ENCODE measurements around the gene CDH12. TPM values are rescaled to one million over a fixed set of nuclear protein-coding genes. Genes with fewer than 3 reads are reported as not detected.

CDH12 gene
- total and polyA plus RNA-seq, 4 donors, result 0.02 to 3.7 (median 0.31) TPM; not detected in 1

GRCh38 chr5:22577006-22577405, 276.1 kb downstream of the CDH12 start:
- WGBS, 2 donors, result 83 to 85% methylated on average over 5 of the region's 5 CpGs
- no peaks in the 10 kb centered on the region for H3K27me3 ChIP-seq (ENCODE audit: control insufficient read depth in 3 of 3, insufficient read depth in 3 of 3, low read length in 2 of 3)
- TF ChIP-seq CTCF (IDR thresholded peaks at IDR 0.05; ENCODE audit: control extremely low read depth, extremely low read depth), result no peak

GRCh38 chr5:22572941-22573340, 280.2 kb downstream of the CDH12 start:
- H3K36me3 ChIP-seq (ENCODE audit: control insufficient read depth in 4 of 4, insufficient read depth in 4 of 4, low read length in 4 of 4), result no peaks in the 10 kb centered on the region
- no peak overlapping the region for H3K27ac ChIP-seq (ENCODE audit: low read depth in 1 of 2, low read length in 1 of 2)
- DNase-seq (no peak), ATAC-seq (ENCODE audit: insufficient read depth, low FRiP score) (no peak)
- no peaks in the 10 kb centered on the region for H3K27me3 ChIP-seq (ENCODE audit: control insufficient read depth in 3 of 3, insufficient read depth in 3 of 3, low read length in 2 of 3)
- no peaks in the 10 kb centered on the region for H3K4me1 ChIP-seq (ENCODE audit: control insufficient read depth in 5 of 5, insufficient read depth in 5 of 5, low read length in 5 of 5)
- no peaks in the 10 kb centered on the region for H3K9me3 ChIP-seq (ENCODE audit: control insufficient read depth in 4 of 4, insufficient read depth in 3 of 4, low read length in 3 of 4)
- no peak for TF ChIP-seq CTCF (IDR thresholded peaks at IDR 0.05; ENCODE audit: control extremely low read depth, extremely low read depth)
- H3K4me3 ChIP-seq, result no peak overlapping the region
- no peak overlapping the region for H3K9ac ChIP-seq (ENCODE audit: insufficient read depth in 1 of 2, low read length in 2 of 2)

More at GRCh38 chr5:22577006-22577405, 276.1 kb downstream of the CDH12 start:
- no peak overlapping the region for H3K4me3 ChIP-seq
- H3K9me3 ChIP-seq (ENCODE audit: control insufficient read depth in 4 of 4, insufficient read depth in 3 of 4, low read length in 3 of 4), result no peaks in the 10 kb centered on the region
- no peak overlapping the region for H3K27ac ChIP-seq (ENCODE audit: low read depth in 1 of 2, low read length in 1 of 2)
- no peaks in the 10 kb centered on the region for H3K36me3 ChIP-seq (ENCODE audit: control insufficient read depth in 4 of 4, insufficient read depth in 4 of 4, low read length in 4 of 4)
- DNase-seq, result no peak
- no peak overlapping the region for H3K9ac ChIP-seq (ENCODE audit: insufficient read depth in 1 of 2, low read length in 2 of 2)
- no peak for ATAC-seq (ENCODE audit: insufficient read depth, low FRiP score)
- H3K4me1 ChIP-seq (ENCODE audit: control insufficient read depth in 5 of 5, insufficient read depth in 5 of 5, low read length in 5 of 5), result peaks cover 0 to 3% (median 0%) of the 10 kb centered on the region in 5 donors

GRCh38 chr5:22567983-22568382, 285.2 kb downstream of the CDH12 start:
- Histone ChIP-seq H3K4me3 (no peak overlapping the region), H3K27me3 (ENCODE audit: control insufficient read depth in 3 of 3, insufficient read depth in 3 of 3, low read length in 2 of 3) (no peaks in the 10 kb centered on the region), H3K9ac (ENCODE audit: insufficient read depth in 1 of 2, low read length in 2 of 2) (no peak overlapping the region), H3K4me1 (ENCODE audit: control insufficient read depth in 5 of 5, insufficient read depth in 5 of 5, low read length in 5 of 5) (no peaks in the 10 kb centered on the region), H3K27ac (ENCODE audit: low read depth in 1 of 2, low read length in 1 of 2) (no peak overlapping the region), H3K9me3 (ENCODE audit: control insufficient read depth in 4 of 4, insufficient read depth in 3 of 4, low read length in 3 of 4) (no peaks in the 10 kb centered on the region), H3K36me3 (ENCODE audit: control insufficient read depth in 4 of 4, insufficient read depth in 4 of 4, low read length in 4 of 4) (no peaks in the 10 kb centered on the region)
- DNase-seq, result no peak
- no peak for TF ChIP-seq CTCF (IDR thresholded peaks at IDR 0.05; ENCODE audit: control extremely low read depth, extremely low read depth)
- ATAC-seq (ENCODE audit: insufficient read depth, low FRiP score), result no peak

- no peak for ATAC-seq (ENCODE audit: insufficient read depth, low FRiP score)
- H3K36me3 ChIP-seq (ENCODE audit: control insufficient read depth in 4 of 4, insufficient read depth in 4 of 4, low read length in 4 of 4), result no peaks in the 10 kb centered on the region
- 44 to 74% methylated on average over 3 of the region's 3 CpGs for WGBS, 2 donors
- H3K27ac ChIP-seq (ENCODE audit: low read depth in 1 of 2, low read length in 1 of 2), result no peak overlapping the region
- no peaks in the 10 kb centered on the region for H3K27me3 ChIP-seq (ENCODE audit: control insufficient read depth in 3 of 3, insufficient read depth in 3 of 3, low read length in 2 of 3)
- no peak for DNase-seq
- no peak for TF ChIP-seq CTCF (IDR thresholded peaks at IDR 0.05; ENCODE audit: control extremely low read depth, extremely low read depth)
- no peak overlapping the region for H3K4me3 ChIP-seq
- H3K9me3 ChIP-seq (ENCODE audit: control insufficient read depth in 4 of 4, insufficient read depth in 3 of 4, low read length in 3 of 4), result no peaks in the 10 kb centered on the region
- no peaks in the 10 kb centered on the region for H3K4me1 ChIP-seq (ENCODE audit: control insufficient read depth in 5 of 5, insufficient read depth in 5 of 5, low read length in 5 of 5)
- no peak overlapping the region for H3K9ac ChIP-seq (ENCODE audit: insufficient read depth in 1 of 2, low read length in 2 of 2)
Measured at GRCh38 chr5:22560147-22560546, 293.0 kb downstream of the CDH12 start.

All from lung (tissue), 12 donors.